Bronchial epithelial cell (primary cell): ENCODE measurements around the gene VSIG10L2. TPM values are rescaled to one million over a fixed set of nuclear protein-coding genes. Genes with fewer than 3 reads are reported as not detected.
A peak's percentile ranks its signal among the peaks of the same experiment; 100 is the strongest.

ENCODE experiments used
- DNase-seq: peaks from one replicate; pipeline ENCODE4 v3.0.0-alpha.2; 2010; ENCODE audit warnings: low read depth
- FAIRE-seq: peaks from 2 replicates; lab custom pipeline; 2011; peaks lifted over from hg19 to GRCh38; lab: Jason Lieb, UNC
- H3K27me3 ChIP-seq: 2 replicates; pipeline ENCODE4 v1.5.1; 2011; ENCODE audit warnings: low read length; ENCODE audit not compliant: control insufficient read depth, insufficient read depth
- H3K36me3 ChIP-seq: 2 replicates; pipeline ENCODE4 v1.5.1; 2011; ENCODE audit warnings: low read length; ENCODE audit not compliant: control insufficient read depth, insufficient read depth
- H3K4me3 ChIP-seq: 2 replicates; pipeline ENCODE4 v1.5.1; 2011; ENCODE audit warnings: mild to moderate bottlenecking, low read depth, low read length, control low read depth
- total RNA-seq: library from RNA; depleted of rRNA; stranded (reverse); fragments of >200 nt; gene quantifications from 2 replicates; pipeline ENCODE4 v1.2.1, GENCODE V29; 2014
- TF ChIP-seq, protein P1 (sequence below): IDR thresholded peaks from 2 replicates; pipeline ENCODE4 v1.5.1; 2011; ENCODE audit warnings: mild to moderate bottlenecking, moderate library complexity, low read length, control low read depth, inconsistent platforms; ENCODE audit not compliant: insufficient read depth, severe bottlenecking

The VSIG10L2 gene
- total RNA-seq, 1 donor from 2014 or later = not detected

DNA sequence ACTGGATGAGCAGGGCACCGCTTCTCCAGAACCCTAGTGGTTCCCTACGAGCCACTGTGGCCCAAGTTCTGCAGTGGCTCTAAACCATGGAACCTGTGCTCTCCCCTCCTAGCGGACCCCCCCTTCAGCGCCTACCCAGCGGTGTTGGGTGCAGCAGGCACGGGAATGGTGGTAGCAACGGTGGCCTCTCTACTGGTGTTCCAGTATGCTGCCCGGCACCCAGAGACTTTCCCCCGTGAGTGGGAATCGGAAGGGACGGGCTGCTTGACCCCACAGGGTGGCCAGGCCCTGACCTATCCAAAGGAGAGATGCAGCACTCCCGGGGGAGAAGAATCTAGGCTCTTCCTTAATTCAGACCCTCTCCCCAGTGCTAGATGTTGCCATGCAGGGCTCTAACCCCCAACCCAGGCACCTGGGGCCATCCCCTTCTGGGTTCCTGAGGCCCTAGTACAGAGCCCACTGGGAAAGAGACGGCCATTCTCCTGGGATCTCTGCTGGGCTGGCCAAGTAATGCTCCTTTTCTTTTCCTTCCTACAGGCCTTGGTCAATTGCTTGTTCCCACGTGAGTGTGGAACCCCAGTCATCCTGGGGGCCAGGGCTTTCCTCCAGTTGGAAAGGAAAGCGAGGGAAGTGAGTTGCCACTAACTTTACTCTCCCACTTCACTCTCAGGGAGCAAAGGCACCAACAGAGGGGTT is 9.2 kb downstream of the VSIG10L2 start:
- TF ChIP-seq, protein P1, sequence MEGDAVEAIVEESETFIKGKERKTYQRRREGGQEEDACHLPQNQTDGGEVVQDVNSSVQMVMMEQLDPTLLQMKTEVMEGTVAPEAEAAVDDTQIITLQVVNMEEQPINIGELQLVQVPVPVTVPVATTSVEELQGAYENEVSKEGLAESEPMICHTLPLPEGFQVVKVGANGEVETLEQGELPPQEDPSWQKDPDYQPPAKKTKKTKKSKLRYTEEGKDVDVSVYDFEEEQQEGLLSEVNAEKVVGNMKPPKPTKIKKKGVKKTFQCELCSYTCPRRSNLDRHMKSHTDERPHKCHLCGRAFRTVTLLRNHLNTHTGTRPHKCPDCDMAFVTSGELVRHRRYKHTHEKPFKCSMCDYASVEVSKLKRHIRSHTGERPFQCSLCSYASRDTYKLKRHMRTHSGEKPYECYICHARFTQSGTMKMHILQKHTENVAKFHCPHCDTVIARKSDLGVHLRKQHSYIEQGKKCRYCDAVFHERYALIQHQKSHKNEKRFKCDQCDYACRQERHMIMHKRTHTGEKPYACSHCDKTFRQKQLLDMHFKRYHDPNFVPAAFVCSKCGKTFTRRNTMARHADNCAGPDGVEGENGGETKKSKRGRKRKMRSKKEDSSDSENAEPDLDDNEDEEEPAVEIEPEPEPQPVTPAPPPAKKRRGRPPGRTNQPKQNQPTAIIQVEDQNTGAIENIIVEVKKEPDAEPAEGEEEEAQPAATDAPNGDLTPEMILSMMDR = no peak
- Histone ChIP-seq H3K4me3 (no peak overlapping the region), H3K27me3 (no peaks in the 10 kb centered on the region), H3K36me3 (no peaks in the 10 kb centered on the region)
- DNase-seq (no peak), FAIRE-seq (no peak)

DNA sequence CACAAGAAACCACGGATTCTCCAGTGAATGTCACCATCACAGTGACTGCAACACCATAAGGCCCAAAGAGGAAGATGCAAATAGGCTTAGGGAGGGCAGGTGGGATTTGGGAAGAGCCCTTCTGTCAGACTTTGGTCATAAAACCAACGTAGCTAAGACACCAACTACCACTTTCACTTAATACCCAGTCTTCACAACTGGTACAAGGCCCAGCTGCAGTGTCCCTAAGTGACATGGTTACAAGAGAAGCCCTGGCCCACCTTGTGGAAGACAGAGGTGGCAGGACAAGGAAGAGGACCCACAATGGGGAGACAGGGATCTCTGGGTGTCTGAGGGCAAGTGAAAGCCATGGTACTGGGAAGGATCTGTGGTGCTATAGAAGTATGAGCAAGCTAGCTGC is 10.0 kb downstream of the VSIG10L2 start:
- no peaks in the 10 kb centered on the region for H3K27me3 ChIP-seq
- H3K36me3 ChIP-seq = no peaks in the 10 kb centered on the region
- no peak for FAIRE-seq
- TF ChIP-seq, protein P1 = no peak
- no peak for DNase-seq
- H3K4me3 ChIP-seq = no peak overlapping the region

DNA sequence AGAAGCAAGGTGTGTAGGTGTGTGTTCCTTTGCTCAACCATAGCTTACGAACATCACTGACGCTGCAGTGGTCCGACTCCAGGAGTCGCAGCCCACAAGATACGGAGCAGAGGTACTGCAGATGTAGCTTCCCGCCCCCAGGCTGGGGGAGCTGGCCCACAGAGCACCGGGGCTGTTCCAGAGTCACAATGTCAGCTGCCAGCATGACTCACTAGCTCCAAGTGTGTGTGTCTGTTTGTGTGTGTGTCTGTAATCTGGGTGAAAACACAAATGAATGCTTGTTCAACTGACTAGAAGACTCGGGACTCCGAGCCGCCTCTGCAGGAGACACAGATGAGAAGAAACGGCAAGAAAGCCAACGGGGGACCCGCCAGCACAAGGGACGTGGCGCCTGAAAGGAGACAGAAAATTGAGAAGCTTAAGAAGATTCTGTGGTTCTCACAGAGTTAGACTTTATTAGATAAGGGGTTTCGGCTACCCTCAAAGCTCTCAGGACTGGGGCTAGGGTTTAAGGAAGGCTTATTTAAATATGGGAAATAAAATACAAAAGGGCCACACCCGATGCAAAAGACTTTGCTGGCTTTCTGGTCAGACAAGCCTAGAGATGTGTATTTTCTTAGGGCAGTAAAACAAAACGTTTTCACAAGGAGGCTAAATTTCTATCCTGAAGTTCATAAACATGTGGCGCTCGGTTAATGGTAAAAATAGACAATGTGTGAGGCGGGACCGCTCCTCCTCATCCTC is 10.7 kb downstream of the VSIG10L2 start:
- Histone ChIP-seq H3K4me3 (no peak overlapping the region), H3K36me3 (no peaks in the 10 kb centered on the region), H3K27me3 (no peaks in the 10 kb centered on the region)
- TF ChIP-seq, protein P1 = no peak
- FAIRE-seq (no peak), DNase-seq (peak; percentile 23)

DNA sequence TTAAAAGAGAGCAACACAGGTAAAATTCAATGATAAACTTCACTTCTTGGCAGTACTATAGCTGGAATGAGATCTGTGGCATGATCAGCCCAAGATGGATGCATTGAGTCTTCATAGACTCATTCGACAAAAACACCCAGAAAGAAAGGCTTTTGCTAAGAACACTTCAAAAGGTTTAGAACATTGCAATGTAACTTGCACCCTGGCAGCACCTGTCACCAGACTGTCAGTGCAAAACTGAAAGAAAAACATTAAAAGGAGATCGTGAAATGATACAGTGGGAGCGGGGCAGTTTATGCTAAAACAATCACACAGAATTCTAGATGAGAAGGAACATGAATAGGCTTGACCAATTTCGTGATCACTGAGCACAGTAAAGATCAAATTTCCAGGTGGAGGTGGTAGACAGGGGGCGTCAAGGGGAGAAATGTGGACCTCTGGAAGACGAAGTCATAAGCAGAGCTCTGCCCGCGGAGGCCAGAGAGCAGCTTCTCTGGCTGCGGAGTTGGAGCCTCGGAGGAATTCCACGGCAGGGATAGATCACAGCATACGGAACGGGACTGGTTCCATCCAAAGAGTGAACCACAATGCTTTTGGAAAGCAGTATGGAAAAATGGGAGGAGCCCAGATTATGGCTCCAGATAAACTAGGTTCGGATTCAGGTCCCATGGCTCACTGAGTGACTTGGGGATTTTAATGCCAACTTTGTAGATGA is 11.9 kb downstream of the VSIG10L2 start:
- DNase-seq (no peak), FAIRE-seq (no peak)
- H3K4me3 ChIP-seq = no peak overlapping the region
- no peaks in the 10 kb centered on the region for H3K36me3 ChIP-seq
- TF ChIP-seq, protein P1 = no peak
- no peaks in the 10 kb centered on the region for H3K27me3 ChIP-seq

DNA sequence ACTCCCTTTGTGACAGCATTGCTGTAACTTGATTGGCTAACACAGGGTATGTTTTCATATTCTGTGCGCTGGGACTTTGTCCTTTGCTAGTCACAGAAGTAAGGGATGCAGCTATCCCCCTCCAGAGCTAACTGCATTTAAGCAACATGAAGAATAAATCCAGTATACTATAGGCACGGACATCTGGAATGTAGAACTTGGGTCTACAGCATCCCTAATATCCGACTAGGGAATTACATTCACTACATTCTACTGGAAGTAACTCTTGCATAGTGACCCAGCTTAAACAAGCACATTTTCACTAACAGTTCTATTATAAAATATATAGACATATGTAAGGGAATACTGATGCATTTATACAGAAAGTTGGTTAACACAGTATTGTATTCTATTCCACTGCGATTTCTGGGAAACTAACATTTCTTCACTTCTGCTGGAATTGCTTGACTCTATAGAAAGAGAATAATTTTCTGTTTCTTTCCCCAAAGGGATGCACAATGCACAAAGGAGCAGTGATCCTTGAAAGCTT is 13.1 kb downstream of the VSIG10L2 start:
- no peak for FAIRE-seq
- Histone ChIP-seq H3K27me3 (no peaks in the 10 kb centered on the region), H3K36me3 (no peaks in the 10 kb centered on the region), H3K4me3 (no peak overlapping the region)
- TF ChIP-seq, protein P1 = no peak
- no peak for DNase-seq
